ENCODE measurements around the gene FAAP100.

The FAAP100 gene

DNA sequence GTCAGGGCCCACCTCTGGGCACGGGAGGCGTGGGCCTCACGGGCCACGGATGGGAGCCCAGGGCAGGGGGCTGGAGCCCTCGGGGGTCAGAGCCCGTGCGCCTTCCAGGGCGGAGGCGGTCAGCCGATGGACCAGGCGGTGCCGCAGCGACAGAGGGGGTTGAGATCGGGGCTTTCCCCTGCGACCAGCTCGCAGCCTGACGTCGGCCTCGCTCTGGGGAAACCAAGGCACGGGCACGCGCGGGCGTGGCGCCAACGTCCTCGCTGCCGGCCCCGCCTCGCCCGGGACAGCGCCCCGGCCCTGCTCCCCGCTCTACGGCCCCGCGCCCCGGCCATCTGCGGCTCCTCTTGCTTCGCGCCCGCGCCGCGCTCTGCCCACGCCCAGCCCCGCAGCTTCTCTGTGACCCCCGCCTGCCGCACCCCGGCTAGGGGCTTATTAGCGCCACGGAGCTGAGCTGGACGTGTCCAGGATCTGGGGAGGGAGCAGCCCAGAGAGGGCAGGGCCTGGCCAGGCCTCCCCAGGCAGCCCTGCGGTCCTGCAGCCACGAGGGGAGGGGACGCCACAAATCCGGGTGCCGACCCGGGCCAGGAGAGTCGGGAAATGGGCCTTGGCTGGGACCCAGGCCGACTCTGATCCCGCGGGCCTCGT is 53.1 kb downstream of the FAAP100 start:
- H3K4me3 ChIP-seq (ENCODE audit: low read length) = no peak overlapping the region
- H3K9me3 ChIP-seq (ENCODE audit: control insufficient read depth, low read length) = no peaks in the 10 kb centered on the region
- no peaks in the 10 kb centered on the region for H3K36me3 ChIP-seq (ENCODE audit: control insufficient read depth, insufficient read depth, low read length, severe bottlenecking)
- no peak overlapping the region for H3K9ac ChIP-seq (ENCODE audit: low read length)
- no peaks in the 10 kb centered on the region for H3K4me1 ChIP-seq (ENCODE audit: control insufficient read depth, insufficient read depth, low read length)
- H3K27me3 ChIP-seq (replicated peaks; ENCODE audit: control insufficient read depth, insufficient read depth, low read length) = peaks cover 8% of the 10 kb centered on the region
- DNase-seq (ENCODE audit: low read depth) = no peak

DNA sequence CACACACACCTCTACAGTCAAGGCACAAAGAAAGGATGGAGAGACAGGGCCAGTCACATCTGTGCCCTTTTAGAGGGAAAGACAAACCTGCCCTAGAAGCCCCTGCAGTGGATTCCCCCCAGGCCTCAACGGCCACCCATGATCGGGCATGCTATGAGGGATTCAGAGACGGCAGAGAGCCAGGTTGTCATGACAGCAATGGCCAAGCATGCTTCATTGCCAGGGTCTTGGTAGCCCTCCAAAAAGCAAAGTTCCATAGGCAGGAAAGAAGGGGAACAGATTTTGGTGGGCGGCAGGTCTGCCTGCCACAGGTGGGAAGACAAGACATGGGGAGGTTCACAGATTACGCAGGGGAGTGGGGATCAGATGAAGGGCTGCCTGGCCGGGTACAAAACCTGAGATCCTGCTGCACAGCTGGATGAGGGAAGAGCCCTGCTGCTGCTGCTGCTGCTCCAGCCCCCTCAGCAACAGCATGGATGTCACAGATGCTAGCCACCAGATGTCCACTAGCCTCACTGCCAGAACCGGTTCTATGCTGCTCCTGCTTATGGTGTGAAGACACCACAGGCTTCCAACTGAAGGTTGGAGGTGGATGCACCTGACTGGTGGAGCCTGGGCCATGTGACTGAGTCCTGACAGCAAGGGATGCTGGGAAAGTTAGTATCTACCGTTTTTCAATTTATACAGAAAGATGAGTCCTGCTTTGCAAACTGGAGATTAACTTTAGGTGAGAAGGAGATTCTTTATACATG is 57.4 kb downstream of the FAAP100 start:
- Histone ChIP-seq H3K9me3 (ENCODE audit: control insufficient read depth, low read length) (no peaks in the 10 kb centered on the region), H3K4me3 (ENCODE audit: low read length) (no peak overlapping the region), H3K4me1 (ENCODE audit: control insufficient read depth, insufficient read depth, low read length) (no peaks in the 10 kb centered on the region), H3K27me3 (replicated peaks; ENCODE audit: control insufficient read depth, insufficient read depth, low read length) (peaks cover 30% of the 10 kb centered on the region), H3K36me3 (ENCODE audit: control insufficient read depth, insufficient read depth, low read length, severe bottlenecking) (no peaks in the 10 kb centered on the region), H3K9ac (ENCODE audit: low read length) (no peak overlapping the region)
- no peak for DNase-seq (ENCODE audit: low read depth)

DNA sequence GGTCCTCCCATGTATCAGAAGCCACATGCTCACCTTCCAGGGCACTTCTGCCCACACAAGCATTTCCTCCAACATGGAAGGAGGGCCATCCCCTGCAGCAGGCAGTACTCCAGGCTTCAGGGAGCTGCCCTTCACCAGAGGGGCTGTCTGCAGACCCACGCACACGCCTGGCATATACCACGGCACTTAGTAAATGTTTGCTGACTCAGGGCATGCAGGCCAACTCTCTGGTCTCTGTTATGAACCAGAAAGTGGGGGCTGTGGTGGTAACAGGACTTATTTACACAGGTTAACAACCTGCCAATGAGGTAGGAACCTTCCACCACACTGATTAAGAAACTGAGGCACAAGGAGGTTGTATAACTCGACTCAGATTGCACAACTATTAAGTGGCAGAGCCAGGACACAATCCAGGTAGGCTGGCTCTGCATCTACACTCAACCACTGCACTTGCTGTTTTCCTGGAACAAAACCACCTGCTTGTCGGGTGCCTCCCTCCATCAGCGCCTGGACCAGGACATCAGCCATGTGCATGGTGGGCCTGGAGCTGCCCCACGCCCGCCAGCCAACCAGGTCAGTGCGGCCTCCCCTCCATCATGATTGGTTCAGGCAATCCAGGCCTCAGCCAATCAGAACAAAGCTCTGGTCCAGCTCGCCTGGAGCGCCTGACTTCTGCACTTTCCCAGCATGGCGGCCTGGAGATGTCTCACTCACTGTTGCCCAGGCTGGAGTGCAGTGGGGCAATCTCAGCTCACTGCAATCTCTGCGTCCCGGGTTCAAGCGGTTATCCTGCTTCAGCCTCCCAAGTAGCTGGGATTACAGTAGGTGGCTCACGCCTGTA is 58.7 kb downstream of the FAAP100 start:
- peaks cover 2% of the 10 kb centered on the region for H3K4me1 ChIP-seq (ENCODE audit: control insufficient read depth, insufficient read depth, low read length)
- no peak overlapping the region for H3K4me3 ChIP-seq (ENCODE audit: low read length)
- no peak for DNase-seq (ENCODE audit: low read depth)

DNA sequence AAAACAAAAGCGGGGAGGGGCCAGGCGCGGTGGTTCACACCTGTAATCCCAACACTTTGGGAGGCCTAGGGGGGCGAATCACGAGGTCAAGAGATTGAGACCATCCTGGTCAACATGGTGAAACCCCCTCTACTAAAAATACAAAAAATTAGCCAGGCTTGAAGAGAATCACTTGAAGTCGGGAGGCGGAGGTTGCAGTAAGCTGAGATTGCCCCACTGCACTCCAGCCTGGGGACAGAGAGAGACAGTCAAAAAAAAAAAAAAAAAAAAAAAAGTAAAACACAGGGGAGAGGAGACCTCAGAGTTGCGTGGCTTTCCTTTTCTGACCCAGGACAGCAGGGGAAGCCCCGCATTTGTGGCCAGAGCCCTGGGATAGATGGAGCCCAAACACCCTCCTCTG is 59.4 kb downstream of the FAAP100 start:
- no peak overlapping the region for H3K4me3 ChIP-seq (ENCODE audit: low read length)
- peaks cover 4% of the 10 kb centered on the region for H3K4me1 ChIP-seq (ENCODE audit: control insufficient read depth, insufficient read depth, low read length)
- H3K27me3 ChIP-seq (replicated peaks; ENCODE audit: control insufficient read depth, insufficient read depth, low read length) = peaks cover 32% of the 10 kb centered on the region
- no peaks in the 10 kb centered on the region for H3K36me3 ChIP-seq (ENCODE audit: control insufficient read depth, insufficient read depth, low read length, severe bottlenecking)
- no peaks in the 10 kb centered on the region for H3K9me3 ChIP-seq (ENCODE audit: control insufficient read depth, low read length)
- H3K9ac ChIP-seq (ENCODE audit: low read length) = no peak overlapping the region
- no peak for DNase-seq (ENCODE audit: low read depth)

More for the DNA sequence above, 58.7 kb downstream of the FAAP100 start:
- H3K36me3 ChIP-seq (ENCODE audit: control insufficient read depth, insufficient read depth, low read length, severe bottlenecking) = no peaks in the 10 kb centered on the region
- no peaks in the 10 kb centered on the region for H3K9me3 ChIP-seq (ENCODE audit: control insufficient read depth, low read length)
- peaks cover 32% of the 10 kb centered on the region for H3K27me3 ChIP-seq (replicated peaks; ENCODE audit: control insufficient read depth, insufficient read depth, low read length)
- no peak overlapping the region for H3K9ac ChIP-seq (ENCODE audit: low read length)

DNA sequence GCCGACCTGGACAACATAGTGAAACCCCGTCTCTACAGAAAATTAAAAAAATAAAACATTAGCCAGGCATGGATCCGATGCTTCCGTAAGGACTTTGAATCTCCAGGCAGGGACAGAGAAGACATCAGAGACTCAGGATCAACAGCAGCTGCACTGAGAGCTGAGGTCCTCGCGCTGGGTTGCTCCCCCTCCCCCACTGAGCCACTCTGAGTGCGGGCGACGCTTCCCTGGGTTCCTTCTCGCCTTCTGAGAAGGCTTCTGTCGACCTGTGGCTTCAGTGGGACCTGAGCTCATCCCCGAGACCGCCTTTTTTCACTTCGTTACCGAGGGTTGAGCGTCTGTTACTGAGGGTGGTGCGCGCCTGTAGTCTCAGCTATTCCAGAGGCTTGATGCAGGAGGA is 60.0 kb downstream of the FAAP100 start:
- no peak for DNase-seq (ENCODE audit: low read depth)
- no peaks in the 10 kb centered on the region for H3K9me3 ChIP-seq (ENCODE audit: control insufficient read depth, low read length)
- H3K4me3 ChIP-seq (ENCODE audit: low read length) = no peak overlapping the region
- peaks cover 7% of the 10 kb centered on the region for H3K4me1 ChIP-seq (ENCODE audit: control insufficient read depth, insufficient read depth, low read length)
- H3K36me3 ChIP-seq (ENCODE audit: control insufficient read depth, insufficient read depth, low read length, severe bottlenecking) = no peaks in the 10 kb centered on the region
- H3K9ac ChIP-seq (ENCODE audit: low read length) = no peak overlapping the region
- peaks cover 32% of the 10 kb centered on the region for H3K27me3 ChIP-seq (replicated peaks; ENCODE audit: control insufficient read depth, insufficient read depth, low read length)

DNA sequence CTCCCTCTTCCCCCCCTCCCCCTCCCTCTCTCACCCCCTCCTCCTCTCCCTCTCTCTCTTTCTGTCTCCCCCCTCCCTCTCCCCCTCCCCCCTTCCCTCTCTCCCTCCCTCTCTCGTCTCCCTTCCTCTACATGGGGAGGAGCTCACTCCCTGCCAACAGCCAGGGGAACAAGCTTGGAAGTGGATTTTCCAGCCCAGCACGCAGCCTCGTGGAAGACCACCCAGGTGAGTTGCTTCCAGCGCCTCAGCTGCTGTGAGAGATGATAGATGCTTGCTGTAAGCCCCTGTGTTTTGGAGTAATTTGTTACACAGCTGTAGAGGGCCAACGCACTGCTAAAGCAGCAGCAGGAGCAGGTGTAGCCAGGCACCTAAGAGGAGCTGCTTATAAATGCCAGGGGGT is 60.4 kb downstream of the FAAP100 start:
- no peak overlapping the region for H3K4me3 ChIP-seq (ENCODE audit: low read length)

DNA sequence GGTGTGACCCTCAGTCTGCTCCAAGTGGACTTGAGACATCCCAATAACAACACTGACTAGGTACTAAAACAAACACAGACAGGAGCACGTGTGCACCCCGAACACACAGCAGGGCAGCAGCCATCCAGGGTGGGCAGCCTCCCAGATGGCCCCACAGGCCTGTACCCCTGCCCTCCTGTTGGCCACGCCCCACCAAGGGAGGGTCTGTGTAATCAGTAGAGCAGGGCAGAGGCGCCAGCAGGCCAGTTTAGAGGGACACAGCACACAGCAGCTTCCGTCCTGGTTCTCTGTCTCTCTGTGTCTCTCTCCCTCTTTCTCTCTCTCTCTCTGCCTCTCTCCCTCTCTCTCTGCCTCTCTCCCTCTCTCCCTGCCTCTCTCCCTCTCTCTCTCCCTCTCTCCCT is 61.0 kb downstream of the FAAP100 start:
- H3K4me3 ChIP-seq (ENCODE audit: low read length) = no peak overlapping the region
- H3K9ac ChIP-seq (ENCODE audit: low read length) = no peak overlapping the region
- peaks cover 7% of the 10 kb centered on the region for H3K4me1 ChIP-seq (ENCODE audit: control insufficient read depth, insufficient read depth, low read length)
- DNase-seq (ENCODE audit: low read depth) = no peak
- no peaks in the 10 kb centered on the region for H3K36me3 ChIP-seq (ENCODE audit: control insufficient read depth, insufficient read depth, low read length, severe bottlenecking)
- no peaks in the 10 kb centered on the region for H3K9me3 ChIP-seq (ENCODE audit: control insufficient read depth, low read length)
- H3K27me3 ChIP-seq (replicated peaks; ENCODE audit: control insufficient read depth, insufficient read depth, low read length) = peaks cover 32% of the 10 kb centered on the region

More for the DNA sequence above, 60.4 kb downstream of the FAAP100 start:
- H3K9ac ChIP-seq (ENCODE audit: low read length) = no peak overlapping the region
- no peak for DNase-seq (ENCODE audit: low read depth)
- peaks cover 32% of the 10 kb centered on the region for H3K27me3 ChIP-seq (replicated peaks; ENCODE audit: control insufficient read depth, insufficient read depth, low read length)
- H3K36me3 ChIP-seq (ENCODE audit: control insufficient read depth, insufficient read depth, low read length, severe bottlenecking) = no peaks in the 10 kb centered on the region
- H3K4me1 ChIP-seq (ENCODE audit: control insufficient read depth, insufficient read depth, low read length) = peaks cover 7% of the 10 kb centered on the region
- no peaks in the 10 kb centered on the region for H3K9me3 ChIP-seq (ENCODE audit: control insufficient read depth, low read length)

DNA sequence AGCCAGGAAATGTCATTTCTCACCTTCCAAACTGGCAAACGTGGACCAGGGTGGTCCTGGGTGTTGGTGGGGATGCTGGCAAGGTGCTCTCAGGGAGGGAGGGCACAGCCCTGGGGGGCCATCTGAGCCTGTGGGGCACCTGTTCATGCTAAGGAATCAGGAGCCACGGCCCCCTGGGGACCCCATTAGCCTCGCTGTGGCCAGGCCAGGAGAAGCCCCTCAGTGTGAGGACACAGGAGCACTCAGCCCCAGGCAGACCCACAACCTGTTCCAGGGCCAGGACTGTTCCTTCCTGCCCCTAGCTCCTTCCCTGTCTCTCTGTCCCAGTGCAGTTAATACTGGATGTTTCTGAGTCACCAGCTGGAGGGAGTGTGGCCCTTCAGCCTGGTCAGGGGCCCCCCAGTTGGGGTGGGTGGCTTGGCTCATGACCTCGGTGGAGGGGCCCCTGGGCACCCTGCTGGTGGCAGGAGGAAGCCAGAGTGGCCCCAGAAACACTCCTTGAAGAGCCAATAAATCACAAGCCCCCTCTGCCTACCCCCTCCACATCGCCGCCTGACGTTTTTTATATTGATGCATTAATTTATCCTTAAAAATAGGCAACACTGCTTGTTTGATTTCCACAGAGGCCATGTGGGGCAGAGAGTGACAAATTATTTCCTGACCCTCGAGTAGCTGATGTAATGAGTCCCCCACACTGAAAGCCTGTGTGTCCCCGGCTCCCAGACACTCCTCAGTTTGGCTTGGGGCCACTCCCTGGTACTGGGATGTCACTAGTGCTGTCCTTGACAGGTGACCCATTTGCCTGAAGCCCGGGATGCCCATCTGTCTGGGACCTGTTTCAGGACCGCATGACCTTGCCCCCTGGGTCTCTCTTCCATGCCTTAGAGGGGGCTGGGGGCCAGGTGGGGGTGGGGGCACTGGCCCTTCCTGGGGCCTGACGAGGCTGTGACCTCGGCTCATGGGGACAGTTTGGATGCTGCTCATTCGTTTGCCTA is 61.9 kb downstream of the FAAP100 start:
- Histone ChIP-seq H3K4me1 (ENCODE audit: control insufficient read depth, insufficient read depth, low read length) (peaks cover 7% of the 10 kb centered on the region), H3K9me3 (ENCODE audit: control insufficient read depth, low read length) (no peaks in the 10 kb centered on the region), H3K27me3 (replicated peaks; ENCODE audit: control insufficient read depth, insufficient read depth, low read length) (peaks cover 32% of the 10 kb centered on the region), H3K4me3 (ENCODE audit: low read length) (no peak overlapping the region), H3K9ac (ENCODE audit: low read length) (no peak overlapping the region), H3K36me3 (ENCODE audit: control insufficient read depth, insufficient read depth, low read length, severe bottlenecking) (no peaks in the 10 kb centered on the region)
- DNase-seq (ENCODE audit: low read depth) = no peak

Measured in adipocyte (in vitro differentiated cells).